Measurements from ENCODE around the gene RPS6KA3. TPM values are rescaled to one million over a fixed set of nuclear protein-coding genes. Genes with fewer than 3 reads are reported as not detected.

The RPS6KA3 gene
- total RNA-seq, 1 experiment from 2014 or later: 14.6 TPM

DNA sequence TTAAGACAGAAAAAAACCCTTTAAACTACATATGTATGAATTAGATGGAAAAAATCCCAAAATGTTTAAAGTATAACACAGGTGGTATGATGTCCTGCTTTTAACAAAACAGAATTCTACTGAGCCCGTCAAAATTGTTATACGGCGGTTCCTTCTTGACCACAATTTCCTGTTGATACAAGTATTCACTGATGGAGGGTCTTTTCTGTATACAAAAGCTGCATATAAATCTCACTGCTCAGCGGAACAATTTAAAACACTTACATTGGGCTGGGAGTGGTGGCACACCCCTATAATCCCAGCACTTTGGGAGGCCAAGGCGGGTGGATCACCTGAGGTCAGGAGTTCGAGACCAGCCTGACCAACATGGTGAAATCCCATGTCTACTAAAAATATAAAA lies 62.4 kb downstream of the RPS6KA3 start (continued):
- TF ChIP-seq USF2 (CRISPR knock-in tag; IDR thresholded peaks at IDR 0.05) (no peak), ZNF396 (CRISPR knock-in tag; IDR thresholded peaks at IDR 0.05; ENCODE audit: borderline replicate concordance) (no peak), TEAD1 (CRISPR knock-in tag; IDR thresholded peaks at IDR 0.05) (no peak), GRHL2 (CRISPR knock-in tag; IDR thresholded peaks at IDR 0.05; ENCODE audit: insufficient replicate concordance, severe bottlenecking) (no peak)

- TF ChIP-seq, protein P1, sequence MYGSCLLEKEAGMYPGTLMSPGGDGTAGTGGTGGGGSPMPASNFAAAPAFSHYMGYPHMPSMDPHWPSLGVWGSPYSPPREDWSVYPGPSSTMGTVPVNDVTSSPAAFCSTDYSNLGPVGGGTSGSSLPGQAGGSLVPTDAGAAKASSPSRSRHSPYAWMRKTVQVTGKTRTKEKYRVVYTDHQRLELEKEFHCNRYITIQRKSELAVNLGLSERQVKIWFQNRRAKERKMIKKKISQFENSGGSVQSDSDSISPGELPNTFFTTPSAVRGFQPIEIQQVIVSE (CRISPR knock-in tag; IDR thresholded peaks at IDR 0.05; ENCODE audit: borderline replicate concordance): no peak
- TF ChIP-seq TCF7 (CRISPR knock-in tag; IDR thresholded peaks at IDR 0.05; ENCODE audit: low read depth) (no peak), ESRRA (CRISPR knock-in tag; IDR thresholded peaks at IDR 0.05; ENCODE audit: borderline replicate concordance) (no peak)
- TF ChIP-seq, protein P2, sequence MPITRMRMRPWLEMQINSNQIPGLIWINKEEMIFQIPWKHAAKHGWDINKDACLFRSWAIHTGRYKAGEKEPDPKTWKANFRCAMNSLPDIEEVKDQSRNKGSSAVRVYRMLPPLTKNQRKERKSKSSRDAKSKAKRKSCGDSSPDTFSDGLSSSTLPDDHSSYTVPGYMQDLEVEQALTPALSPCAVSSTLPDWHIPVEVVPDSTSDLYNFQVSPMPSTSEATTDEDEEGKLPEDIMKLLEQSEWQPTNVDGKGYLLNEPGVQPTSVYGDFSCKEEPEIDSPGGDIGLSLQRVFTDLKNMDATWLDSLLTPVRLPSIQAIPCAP (CRISPR knock-in tag; IDR thresholded peaks at IDR 0.05): no peak
- CTCF ChIA-PET: no interaction called here
- H3K4me3 Mint-ChIP-seq: no peak overlapping the region
- DNase-seq (ENCODE audit: low spot score): no peak
- no peak for ATAC-seq
- no peaks in the 10 kb centered on the region for H3K4me1 Mint-ChIP-seq
- H3K36me3 Mint-ChIP-seq: peaks cover 2% of the 10 kb centered on the region; the same call in 1 of the 2 replicates
- no peaks in the 10 kb centered on the region for H3K9me3 Mint-ChIP-seq
- no peaks in the 10 kb centered on the region for H3K27me3 Mint-ChIP-seq (ENCODE audit: low read depth)
- POLR2A ChIA-PET: no interaction called here
- no peak overlapping the region for H3K27ac Mint-ChIP-seq
Observed at GRCh38 chrX:20197641-20198210, 69.0 kb downstream of the RPS6KA3 start.

- H3K4me1 Mint-ChIP-seq: no peaks in the 10 kb centered on the region
- no peak overlapping the region for H3K4me3 Mint-ChIP-seq
- no peaks in the 10 kb centered on the region for H3K27me3 Mint-ChIP-seq (ENCODE audit: low read depth)
- peaks cover 16% of the 10 kb centered on the region for H3K36me3 Mint-ChIP-seq
- no peak for ATAC-seq
- H3K9me3 Mint-ChIP-seq: no peaks in the 10 kb centered on the region
- ChIA-PET POLR2A (no interaction called here), CTCF (no interaction called here)
- TF ChIP-seq E2F4 (CRISPR knock-in tag; IDR thresholded peaks at IDR 0.05; ENCODE audit: borderline replicate concordance, low read depth): no peak
- TF ChIP-seq, protein P3, sequence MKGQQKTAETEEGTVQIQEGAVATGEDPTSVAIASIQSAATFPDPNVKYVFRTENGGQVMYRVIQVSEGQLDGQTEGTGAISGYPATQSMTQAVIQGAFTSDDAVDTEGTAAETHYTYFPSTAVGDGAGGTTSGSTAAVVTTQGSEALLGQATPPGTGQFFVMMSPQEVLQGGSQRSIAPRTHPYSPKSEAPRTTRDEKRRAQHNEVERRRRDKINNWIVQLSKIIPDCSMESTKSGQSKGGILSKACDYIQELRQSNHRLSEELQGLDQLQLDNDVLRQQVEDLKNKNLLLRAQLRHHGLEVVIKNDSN (CRISPR knock-in tag; IDR thresholded peaks at IDR 0.05): no peak
- no peak for TF ChIP-seq NFATC4 (CRISPR knock-in tag; IDR thresholded peaks at IDR 0.05)
- no peak for DNase-seq (ENCODE audit: low spot score)
- no peak overlapping the region for H3K27ac Mint-ChIP-seq
Observed at GRCh38 chrX:20189171-20189570, 77.5 kb downstream of the RPS6KA3 start.

GRCh38 chrX:20181598-20182329 lies 84.9 kb downstream of the RPS6KA3 start:
- H3K27ac Mint-ChIP-seq: no peak overlapping the region
- POLR2A ChIA-PET: no interaction called here
- TF ChIP-seq ZNF425 (CRISPR knock-in tag; conservative IDR thresholded peaks at IDR 0.05): no peak
- no peak for TF ChIP-seq ZNF396 (CRISPR knock-in tag; IDR thresholded peaks at IDR 0.05; ENCODE audit: borderline replicate concordance)
- no peak for TF ChIP-seq SOX15 (CRISPR knock-in tag; IDR thresholded peaks at IDR 0.05)
- TF ChIP-seq MLX (CRISPR knock-in tag; IDR thresholded peaks at IDR 0.05): no peak
- TF ChIP-seq STAT6 (CRISPR knock-in tag; conservative IDR thresholded peaks at IDR 0.05; ENCODE audit: low read depth): no peak
- TF ChIP-seq ZBTB21 (CRISPR knock-in tag; IDR thresholded peaks at IDR 0.05; ENCODE audit: borderline replicate concordance): no peak

More at GRCh38 chrX:20181598-20182329, 84.9 kb downstream of the RPS6KA3 start:
- Mint-ChIP-seq H3K27me3 (ENCODE audit: low read depth) (no peaks in the 10 kb centered on the region), H3K9me3 (no peaks in the 10 kb centered on the region), H3K36me3 (peaks cover 4% of the 10 kb centered on the region), H3K4me3 (no peak overlapping the region), H3K4me1 (no peaks in the 10 kb centered on the region)
- ATAC-seq (no peak), DNase-seq (ENCODE audit: low spot score) (no peak)
- CTCF ChIA-PET: no interaction called here
